HCT116 (cell line): ENCODE results near the gene CUEDC2. TPM values are rescaled to one million over a fixed set of nuclear protein-coding genes. Genes with fewer than 3 reads are reported as not detected.
A peak's percentile ranks its signal among the peaks of the same experiment; 100 is the strongest.

Source experiments
- ATAC-seq: fragments of 200-7000 bp; cut with Tn5 transposase; 2 replicates; pipeline ENCODE4 v1.9.1; 2020; ENCODE audit warnings: mild to moderate bottlenecking, moderate library complexity
- BruUV-seq: library from RNA; stranded (reverse); fragments of 400-500 nt; replicated peaks from 2 replicates; lab custom pipeline; 2021; lab: Mats Ljungman, UMichigan
- CTCF ChIA-PET: fragments of 300-600 bp; sonication (Branson Sonifier 250); formaldehyde crosslinking; loops from one replicate; lab custom pipeline; 2021; ENCODE audit warnings: antibody characterized with exemption; lab: Charles Lee
- POLR2A ChIA-PET: fragments of 300-600, 350-600 bp; sonication (Branson Sonifier 250); formaldehyde crosslinking; loops from one replicate; lab custom pipeline; 2021; ENCODE audit warnings: antibody characterized with exemption; lab: Charles Lee
- RAD21 ChIA-PET, 2 experiments: fragments of 300-600 bp; sonication (Branson Sonifier 250); formaldehyde crosslinking; loops; one replicate each; lab custom pipeline; 2023; ENCODE audit warnings: low total read pairs in 2 of 2; ENCODE audit not compliant: uncharacterized antibody in 2 of 2, unreplicated experiment in 2 of 2, low non-redundant PET in 1 of 2; lab: Charles Lee
- DNase-seq: peaks from one replicate; pipeline ENCODE4 v3.0.0-alpha.2; 2010; ENCODE audit warnings: low read depth, low spot score
- H2AFZ ChIP-seq: fragments of 200-600 bp; shearing (Covaris generic), sonication (generic); 2 replicates; pipeline ENCODE4 v1.6.1; 2017; ENCODE audit warnings: low read depth, mixed run types, mixed read lengths, antibody characterized with exemption, low read length; ENCODE audit not compliant: poor library complexity, severe bottlenecking
- H3K27ac ChIP-seq: 2 replicates; pipeline ENCODE4 v1.5.1; 2012; ENCODE audit warnings: low read depth, low read length
- H3K27me3 ChIP-seq: fragments of 200-600 bp; sonication (generic); 2 replicates; pipeline ENCODE4 v1.6.1; 2016; ENCODE audit warnings: mixed run types, low read length, mixed read lengths; ENCODE audit not compliant: insufficient read depth
- H3K36me3 ChIP-seq, 2 experiments: fragments of 200-500 bp in 1 of 2; fragments of 200-600 bp in 1 of 2; sonication (Bioruptor generic) in 1 of 2; sonication (generic) in 1 of 2; 2 replicates each; pipeline versions ENCODE4 v1.5.1 to v1.6.1; 2014 to 2016; ENCODE audit warnings: low read length in 2 of 2, inconsistent platforms in 1 of 2, mixed read lengths in 1 of 2, mixed run types in 1 of 2; ENCODE audit not compliant: insufficient read depth in 2 of 2, control insufficient read depth in 1 of 2
- H3K4me1 ChIP-seq, 2 experiments: fragments of 200-600 bp in 1 of 2; sonication (generic) in 1 of 2; 2 replicates each; pipeline versions ENCODE4 v1.5.1 to v1.6.1; 2012 to 2017; ENCODE audit warnings: low read length in 2 of 2, inconsistent platforms in 1 of 2, mild to moderate bottlenecking in 1 of 2, mixed read lengths in 1 of 2, mixed run types in 1 of 2, moderate library complexity in 1 of 2; ENCODE audit not compliant: insufficient read depth in 2 of 2, control insufficient read depth in 1 of 2
- H3K4me2 ChIP-seq: fragments of 200-600 bp; sonication (generic); 2 replicates; pipeline ENCODE4 v1.6.1; 2017; ENCODE audit warnings: mixed run types, low read length, mixed read lengths
- H3K4me3 ChIP-seq, 2 experiments: fragments of 200-600 bp in 1 of 2; sonication (generic) in 1 of 2; replicated peaks in 1 of 2; 2 replicates each; pipeline ENCODE4 v1.5.1; 2011 to 2016; ENCODE audit warnings: low read length in 2 of 2, control low read depth in 1 of 2, low read depth in 1 of 2, mild to moderate bottlenecking in 1 of 2, mixed read lengths in 1 of 2, mixed run types in 1 of 2
- H3K79me2 ChIP-seq: fragments of 200-600 bp; sonication (generic); 2 replicates; pipeline ENCODE4 v1.6.1; 2017; ENCODE audit warnings: mild to moderate bottlenecking, mixed run types, low read length, moderate library complexity, mixed read lengths; ENCODE audit not compliant: insufficient read depth
- H3K9ac ChIP-seq: fragments of 200-600 bp; sonication (generic); 2 replicates; pipeline ENCODE4 v1.6.1; 2016; ENCODE audit warnings: low read length, mixed read lengths
- H3K9me2 ChIP-seq: fragments of 200-600 bp; sonication (generic), shearing (Covaris generic); 2 replicates; pipeline ENCODE4 v1.6.1; 2017; ENCODE audit warnings: mixed run types, mild to moderate bottlenecking, moderate library complexity; ENCODE audit not compliant: insufficient read depth
- H3K9me3 ChIP-seq, 2 experiments: fragments of 200-500 bp in 1 of 2; fragments of 200-600 bp in 1 of 2; sonication (Bioruptor generic) in 1 of 2; sonication (generic) in 1 of 2; 2 replicates each; pipeline ENCODE4 v1.6.1; 2014 to 2017; ENCODE audit warnings: low read length in 2 of 2, mixed read lengths in 2 of 2, inconsistent platforms in 1 of 2, low read depth in 1 of 2, mild to moderate bottlenecking in 1 of 2, mixed run types in 1 of 2, moderate library complexity in 1 of 2; ENCODE audit not compliant: control insufficient read depth in 1 of 2, insufficient read depth in 1 of 2
- H4K20me1 ChIP-seq: fragments of 200-600 bp; sonication (generic), shearing (Covaris generic); 2 replicates; pipeline ENCODE4 v1.6.1; 2017; ENCODE audit warnings: mixed run types, mild to moderate bottlenecking, moderate library complexity; ENCODE audit not compliant: insufficient read depth
- EGR1 ChIP-seq: IDR thresholded peaks from 2 replicates; pipeline ENCODE4 v1.6.1; 2012; ENCODE audit warnings: low read depth
- EZH2 ChIP-seq: fragments of 200-600 bp; sonication (generic); IDR thresholded peaks from 2 replicates; pipeline ENCODE4 v1.6.1; 2017; ENCODE audit warnings: antibody characterized with exemption, mixed run types
- JUND ChIP-seq: IDR thresholded peaks from 2 replicates; pipeline ENCODE4 v1.6.1; 2012
- POLR2AphosphoS5 ChIP-seq: IDR thresholded peaks from 2 replicates; pipeline ENCODE4 v1.6.1; 2011; ENCODE audit warnings: mild to moderate bottlenecking, low read depth, low read length, moderate library complexity
- SIN3A ChIP-seq: IDR thresholded peaks from 2 replicates; pipeline ENCODE4 v1.6.1; 2012; ENCODE audit warnings: low read depth
- SP1 ChIP-seq: IDR thresholded peaks from 2 replicates; pipeline ENCODE4 v1.6.1; 2012; ENCODE audit warnings: low read depth
- ZNF274 ChIP-seq: fragments of 200-500 bp; sonication (Bioruptor generic); IDR thresholded peaks from 2 replicates; pipeline ENCODE4 v1.6.1; 2014; ENCODE audit warnings: mild to moderate bottlenecking, low read depth, low read length, inconsistent platforms
- intact Hi-C: fragments of 100-400 bp; cut with micrococcal nuclease; formaldehyde crosslinking; loops from 2 replicates; pipeline ENCODE4 v1.10.0; 2022
- total RNA-seq: library from RNA; stranded (reverse); gene quantifications from one replicate; pipeline ENCODE4 v1.2.1, GENCODE V29; 2021; ENCODE audit not compliant: unreplicated experiment
- TF ChIP-seq, protein P1 (sequence below): IDR thresholded peaks from 2 replicates; pipeline ENCODE4 v1.6.1; 2012
- TF ChIP-seq, protein P2 (sequence below): IDR thresholded peaks from 2 replicates; pipeline ENCODE4 v1.6.1; 2011; ENCODE audit warnings: mild to moderate bottlenecking, low read length, moderate library complexity; ENCODE audit not compliant: insufficient replicate concordance; ENCODE audit errors: extremely low read depth

CUEDC2 gene
- total RNA-seq, 1 experiment from 2014 or later = 96.7 TPM

DNA sequence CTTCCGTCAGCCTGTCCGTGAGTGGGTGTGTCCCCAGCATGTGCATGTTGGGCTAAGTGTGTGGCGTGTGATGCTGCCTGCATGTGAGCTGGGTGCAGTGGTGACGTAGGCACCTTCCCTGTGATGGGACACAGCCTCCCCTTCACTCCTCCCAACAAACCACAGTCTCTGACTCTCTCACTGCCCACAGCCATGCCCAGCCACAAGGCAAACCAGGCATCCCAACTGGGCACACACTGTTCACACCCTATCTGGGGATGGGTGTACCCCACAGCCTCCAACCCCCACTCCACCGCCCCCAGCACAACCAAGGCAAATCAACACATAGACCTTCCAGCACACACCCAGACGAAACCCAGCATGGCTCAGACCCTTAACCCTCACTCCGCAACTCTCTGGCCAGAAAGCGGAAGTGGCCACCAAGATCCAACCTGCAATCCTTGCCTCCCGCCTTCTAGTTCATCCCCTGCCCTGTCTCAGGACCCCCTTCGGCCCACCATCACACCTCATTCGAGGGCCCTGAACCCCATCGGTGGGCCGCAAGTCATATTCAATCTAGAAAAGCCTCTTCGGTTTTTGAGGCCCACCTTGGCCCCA is 24.1 kb downstream of the CUEDC2 start:
- H3K9me3 ChIP-seq = no peaks in the 10 kb centered on the region
- intact Hi-C loops = no loop called here
- no peak for DNase-seq
- ChIA-PET POLR2A (no interaction called here), CTCF (no interaction called here), RAD21 (no interaction called here)
- no peaks in the 10 kb centered on the region for H3K36me3 ChIP-seq
- H3K4me1 ChIP-seq = peaks cover 11 to 28% of the 10 kb centered on the region in 2 experiments
- peak overlapping the region; percentile 50; the same call in 1 of the 2 replicates for H3K27ac ChIP-seq
- no peak for ATAC-seq
- peak overlapping the region; percentile 56 to 74 for H3K4me3 ChIP-seq
- BruUV-seq = no TSS peak
- TF ChIP-seq POLR2AphosphoS5 (0 out of 2 replicates have a peak, but pooled peaks have one; percentile 2), EZH2 (no peak)
- H4K20me1 ChIP-seq = no peaks in the 10 kb centered on the region
- no peak overlapping the region for H2AFZ ChIP-seq
- peak overlapping the region; percentile 94 for H3K4me2 ChIP-seq
- no peaks in the 10 kb centered on the region for H3K79me2 ChIP-seq
- peaks cover 3% of the 10 kb centered on the region; the same call in 1 of the 2 replicates for H3K27me3 ChIP-seq
- no peaks in the 10 kb centered on the region for H3K9me2 ChIP-seq
- peak overlapping the region; percentile 61 for H3K9ac ChIP-seq

- no TSS peak for BruUV-seq
- intact Hi-C loops = no loop called here
- no peak overlapping the region for H2AFZ ChIP-seq
- no peaks in the 10 kb centered on the region for H3K27me3 ChIP-seq
- ATAC-seq = no peak
- peaks cover 0 to 2% of the 10 kb centered on the region in 2 experiments; a peak in 1 of 4 replicates for H3K36me3 ChIP-seq
- TF ChIP-seq, protein P1, sequence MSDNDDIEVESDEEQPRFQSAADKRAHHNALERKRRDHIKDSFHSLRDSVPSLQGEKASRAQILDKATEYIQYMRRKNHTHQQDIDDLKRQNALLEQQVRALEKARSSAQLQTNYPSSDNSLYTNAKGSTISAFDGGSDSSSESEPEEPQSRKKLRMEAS = no peak
- TF ChIP-seq ZNF274 (no peak), POLR2AphosphoS5 (no peak), SIN3A (no peak), SP1 (no peak), JUND (no peak), EGR1 (no peak)
- TF ChIP-seq, protein P2, sequence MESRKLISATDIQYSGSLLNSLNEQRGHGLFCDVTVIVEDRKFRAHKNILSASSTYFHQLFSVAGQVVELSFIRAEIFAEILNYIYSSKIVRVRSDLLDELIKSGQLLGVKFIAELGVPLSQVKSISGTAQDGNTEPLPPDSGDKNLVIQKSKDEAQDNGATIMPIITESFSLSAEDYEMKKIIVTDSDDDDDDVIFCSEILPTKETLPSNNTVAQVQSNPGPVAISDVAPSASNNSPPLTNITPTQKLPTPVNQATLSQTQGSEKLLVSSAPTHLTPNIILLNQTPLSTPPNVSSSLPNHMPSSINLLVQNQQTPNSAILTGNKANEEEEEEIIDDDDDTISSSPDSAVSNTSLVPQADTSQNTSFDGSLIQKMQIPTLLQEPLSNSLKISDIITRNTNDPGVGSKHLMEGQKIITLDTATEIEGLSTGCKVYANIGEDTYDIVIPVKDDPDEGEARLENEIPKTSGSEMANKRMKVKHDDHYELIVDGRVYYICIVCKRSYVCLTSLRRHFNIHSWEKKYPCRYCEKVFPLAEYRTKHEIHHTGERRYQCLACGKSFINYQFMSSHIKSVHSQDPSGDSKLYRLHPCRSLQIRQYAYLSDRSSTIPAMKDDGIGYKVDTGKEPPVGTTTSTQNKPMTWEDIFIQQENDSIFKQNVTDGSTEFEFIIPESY = no peak
- DNase-seq = no peak
- ChIA-PET POLR2A (interaction anchor here (0.7 to 1.0 kb wide), 2 partner anchors 10 to 111 kb away, joined by 3 read pairs; no protein-coding TSS in a partner anchor), RAD21 (no interaction called here), CTCF (interaction anchor here (1.8 kb wide), 1 partner anchor 176 kb away, joined by 11 read pairs; no protein-coding TSS in a partner anchor)
- 0 out of 4 replicates have a peak overlapping the region, but pooled peaks of 1 of the 2 experiments have one; percentile 74 for H3K4me3 ChIP-seq
- H3K9ac ChIP-seq = no peak overlapping the region
- peaks cover 11 to 26% of the 10 kb centered on the region in 2 experiments for H3K4me1 ChIP-seq
- no peaks in the 10 kb centered on the region for H3K9me3 ChIP-seq
- H3K27ac ChIP-seq = no peak overlapping the region; the same call in 1 of the 2 replicates
- H3K79me2 ChIP-seq = no peaks in the 10 kb centered on the region
- no peaks in the 10 kb centered on the region for H4K20me1 ChIP-seq
- H3K9me2 ChIP-seq = no peaks in the 10 kb centered on the region
- H3K4me2 ChIP-seq = peak overlapping the region; percentile 94; the same call in 1 of the 2 replicates
Measured at GRCh38 chr10:102407425-102408130, 24.8 kb downstream of the CUEDC2 start.
